Activated CD4-positive, alpha-beta T cell treated with anti-CD3 and anti-CD28 coated beads, Interleukin-2, amount 10 ng/mL, durations not matched to agents 24 days and 14 days (primary cell): ENCODE results near the gene ARID2. TPM values are rescaled to one million over a fixed set of nuclear protein-coding genes. Genes with fewer than 3 reads are reported as not detected.
A peak's percentile ranks its signal among the peaks of the same experiment; 100 is the strongest.

Experiments used
- DNase-seq: peaks from one replicate; pipeline ENCODE4 v3.0.0; 2022
- H3K27ac Mint-ChIP-seq: one replicate; pipeline ENCODE4 v1.8.0; 2022; ENCODE audit warnings: mild to moderate bottlenecking, mixed read lengths
- H3K27me3 Mint-ChIP-seq: one replicate; pipeline ENCODE4 v1.8.0; 2022; ENCODE audit warnings: mixed read lengths
- H3K36me3 Mint-ChIP-seq: one replicate; pipeline ENCODE4 v1.8.0; 2022; ENCODE audit warnings: low read depth, mild to moderate bottlenecking, mixed read lengths
- H3K4me1 Mint-ChIP-seq: one replicate; pipeline ENCODE4 v1.8.0; 2021; ENCODE audit warnings: mixed read lengths
- H3K4me3 Mint-ChIP-seq: one replicate; pipeline ENCODE4 v1.8.0; 2022; ENCODE audit warnings: mild to moderate bottlenecking, moderate library complexity, mixed read lengths
- H3K9me3 Mint-ChIP-seq: one replicate; pipeline ENCODE4 v1.8.0; 2021; ENCODE audit warnings: mixed read lengths
- intact Hi-C: fragments of 100-400 bp; cut with micrococcal nuclease; formaldehyde crosslinking; loops from one replicate; pipeline ENCODE4 v1.15.1; 2023
- total RNA-seq: library from RNA; stranded (reverse); gene quantifications from 2 replicates; pipeline ENCODE4 v1.2.3, GENCODE V29; 2022

Gene ARID2
- total RNA-seq, 1 donor from 2014 or later = 36.4 TPM

- no peak overlapping the region for H3K4me3 Mint-ChIP-seq
- DNase-seq = peak; percentile 24
- H3K9me3 Mint-ChIP-seq = peaks cover 5% of the 10 kb centered on the region
- no peaks in the 10 kb centered on the region for H3K27me3 Mint-ChIP-seq
- H3K4me1 Mint-ChIP-seq = no peaks in the 10 kb centered on the region
- no peaks in the 10 kb centered on the region for H3K36me3 Mint-ChIP-seq
- intact Hi-C loops = no loop called here
- H3K27ac Mint-ChIP-seq = no peak overlapping the region
Observed at GRCh38 chr12:45705404-45705803, 24.1 kb upstream of the ARID2 start.

- Mint-ChIP-seq H3K27ac (no peak overlapping the region), H3K9me3 (no peaks in the 10 kb centered on the region), H3K36me3 (no peaks in the 10 kb centered on the region), H3K4me3 (no peak overlapping the region), H3K4me1 (no peaks in the 10 kb centered on the region), H3K27me3 (no peaks in the 10 kb centered on the region)
- intact Hi-C loops = no loop called here
- DNase-seq = no peak
Observed at GRCh38 chr12:45707241-45707857, 22.2 kb upstream of the ARID2 start.

GRCh38 chr12:45708363-45708762 lies 21.1 kb upstream of the ARID2 start:
- Mint-ChIP-seq H3K4me3 (no peak overlapping the region), H3K27me3 (no peaks in the 10 kb centered on the region), H3K4me1 (no peaks in the 10 kb centered on the region), H3K36me3 (no peaks in the 10 kb centered on the region), H3K9me3 (no peaks in the 10 kb centered on the region), H3K27ac (no peak overlapping the region)
- DNase-seq = no peak
- intact Hi-C loops = no loop called here

GRCh38 chr12:45708901-45709300 lies 20.6 kb upstream of the ARID2 start:
- H3K27ac Mint-ChIP-seq = no peak overlapping the region
- H3K9me3 Mint-ChIP-seq = no peaks in the 10 kb centered on the region
- peaks cover 2% of the 10 kb centered on the region for H3K4me1 Mint-ChIP-seq
- DNase-seq = no peak
- no peak overlapping the region for H3K4me3 Mint-ChIP-seq
- peaks cover 2% of the 10 kb centered on the region for H3K36me3 Mint-ChIP-seq
- intact Hi-C loops = no loop called here
- H3K27me3 Mint-ChIP-seq = no peaks in the 10 kb centered on the region

GRCh38 chr12:45712319-45712718 lies 17.2 kb upstream of the ARID2 start:
- intact Hi-C loops = no loop called here
- H3K36me3 Mint-ChIP-seq = peaks cover 8% of the 10 kb centered on the region
- no peak overlapping the region for H3K27ac Mint-ChIP-seq
- H3K4me1 Mint-ChIP-seq = peaks cover 4% of the 10 kb centered on the region
- H3K9me3 Mint-ChIP-seq = no peaks in the 10 kb centered on the region
- H3K4me3 Mint-ChIP-seq = no peak overlapping the region
- DNase-seq = no peak
- H3K27me3 Mint-ChIP-seq = no peaks in the 10 kb centered on the region

- no peaks in the 10 kb centered on the region for H3K27me3 Mint-ChIP-seq
- intact Hi-C loops = no loop called here
- H3K9me3 Mint-ChIP-seq = no peaks in the 10 kb centered on the region
- no peak for DNase-seq
- no peak overlapping the region for H3K4me3 Mint-ChIP-seq
- H3K36me3 Mint-ChIP-seq = peaks cover 8% of the 10 kb centered on the region
- peaks cover 4% of the 10 kb centered on the region for H3K4me1 Mint-ChIP-seq
- H3K27ac Mint-ChIP-seq = no peak overlapping the region
Observed at GRCh38 chr12:45713078-45713477, 16.4 kb upstream of the ARID2 start.

GRCh38 chr12:45718306-45718705 lies 11.2 kb upstream of the ARID2 start:
- DNase-seq = no peak
- Mint-ChIP-seq H3K4me3 (no peak overlapping the region), H3K27me3 (no peaks in the 10 kb centered on the region), H3K4me1 (peaks cover 24% of the 10 kb centered on the region), H3K36me3 (peaks cover 26% of the 10 kb centered on the region), H3K9me3 (no peaks in the 10 kb centered on the region), H3K27ac (no peak overlapping the region)
- intact Hi-C loops = no loop called here

- intact Hi-C loops = loop anchor here (10.0 kb wide), 1 partner anchor 875 kb away; no protein-coding TSS in a partner anchor
- Mint-ChIP-seq H3K4me1 (peaks cover 22% of the 10 kb centered on the region), H3K36me3 (peaks cover 24% of the 10 kb centered on the region), H3K9me3 (no peaks in the 10 kb centered on the region), H3K27me3 (no peaks in the 10 kb centered on the region), H3K27ac (no peak overlapping the region), H3K4me3 (no peak overlapping the region)
- no peak for DNase-seq
Observed at GRCh38 chr12:45720069-45720468, 9.4 kb upstream of the ARID2 start.

- Mint-ChIP-seq H3K36me3 (peaks cover 22% of the 10 kb centered on the region), H3K27me3 (no peaks in the 10 kb centered on the region), H3K4me1 (peaks cover 24% of the 10 kb centered on the region), H3K4me3 (no peak overlapping the region), H3K9me3 (no peaks in the 10 kb centered on the region), H3K27ac (no peak overlapping the region)
- DNase-seq = no peak
- intact Hi-C loops = loop anchor here (10.0 kb wide), 1 partner anchor 877 kb away; no protein-coding TSS in a partner anchor
Observed at GRCh38 chr12:45721369-45721768, 8.1 kb upstream of the ARID2 start.

GRCh38 chr12:45721954-45722353 lies 7.6 kb upstream of the ARID2 start:
- intact Hi-C loops = loop anchor here (10.0 kb wide), 1 partner anchor 877 kb away; no protein-coding TSS in a partner anchor
- Mint-ChIP-seq H3K27me3 (no peaks in the 10 kb centered on the region), H3K9me3 (no peaks in the 10 kb centered on the region), H3K4me1 (peaks cover 24% of the 10 kb centered on the region), H3K36me3 (peaks cover 22% of the 10 kb centered on the region), H3K4me3 (no peak overlapping the region), H3K27ac (no peak overlapping the region)
- no peak for DNase-seq

GRCh38 chr12:45725631-45726602 lies 3.6 kb upstream of the ARID2 start:
- peak overlapping the region; percentile 99 for H3K27ac Mint-ChIP-seq
- H3K4me1 Mint-ChIP-seq = peaks cover 27% of the 10 kb centered on the region
- intact Hi-C loops = loop anchor here (1.0 to 10.0 kb wide), 9 partner anchors 39 to 1981 kb away; partner anchors contain the start of genes ANO6 and RPAP3
- H3K9me3 Mint-ChIP-seq = no peaks in the 10 kb centered on the region
- H3K4me3 Mint-ChIP-seq = peak overlapping the region; percentile 91
- peaks cover 15% of the 10 kb centered on the region for H3K36me3 Mint-ChIP-seq
- DNase-seq = peak; percentile 81
- no peaks in the 10 kb centered on the region for H3K27me3 Mint-ChIP-seq

- intact Hi-C loops = loop anchor here (1.0 to 10.0 kb wide), 9 partner anchors 40 to 1981 kb away; partner anchors contain the start of genes ANO6, RPAP3 and SCAF11
- Mint-ChIP-seq H3K4me3 (peak overlapping the region; percentile 91), H3K27me3 (no peaks in the 10 kb centered on the region), H3K9me3 (no peaks in the 10 kb centered on the region), H3K36me3 (peaks cover 15% of the 10 kb centered on the region), H3K27ac (peak overlapping the region; percentile 99), H3K4me1 (peaks cover 25% of the 10 kb centered on the region)
- DNase-seq = peak; percentile 78
Observed at GRCh38 chr12:45726603-45727300, 2.8 kb upstream of the ARID2 start.

- H3K36me3 Mint-ChIP-seq = peaks cover 18% of the 10 kb centered on the region
- H3K4me3 Mint-ChIP-seq = peak overlapping the region; percentile 91
- intact Hi-C loops = loop anchor here (1.0 to 10.0 kb wide), 9 partner anchors 41 to 1980 kb away; partner anchors contain the start of genes ANO6, RPAP3 and SCAF11
- H3K9me3 Mint-ChIP-seq = no peaks in the 10 kb centered on the region
- H3K27ac Mint-ChIP-seq = peak overlapping the region; percentile 99
- peak; percentile 96 for DNase-seq
- H3K4me1 Mint-ChIP-seq = peaks cover 25% of the 10 kb centered on the region
- H3K27me3 Mint-ChIP-seq = no peaks in the 10 kb centered on the region
Observed at GRCh38 chr12:45727301-45727979, 2.1 kb upstream of the ARID2 start.
